K562 (cell line): ENCODE results near the gene ING2. TPM values are rescaled to one million over a fixed set of nuclear protein-coding genes. Genes with fewer than 3 reads are reported as not detected.

ENCODE experiments used
- CBX2 ChIP-seq: fragments of 200-600 bp; sonication (generic); IDR thresholded peaks from one replicate; pipeline ENCODE4 v1.6.1; 2012; ENCODE audit warnings: mild to moderate bottlenecking, low read length, inconsistent platforms; ENCODE audit not compliant: insufficient read depth, poor library complexity, severe bottlenecking
- FOSL1 ChIP-seq: fragments of 200-800 bp; sonication (Bioruptor generic); conservative IDR thresholded peaks from 2 replicates; pipeline ENCODE4 v1.6.1; 2016; ENCODE audit warnings: missing genetic modification characterization, missing compliant biosample characterization
- GMEB1 ChIP-seq: fragments of 250-450 bp; sonication (Bioruptor Pico); IDR thresholded peaks from 2 replicates; pipeline ENCODE4 v1.4.0; 2020; ENCODE audit warnings: mild to moderate bottlenecking
- HOXB6 ChIP-seq: fragments of 250-450 bp; sonication (Bioruptor Pico); IDR thresholded peaks from 2 replicates; pipeline ENCODE4 v1.5.1; 2022; ENCODE audit warnings: mild to moderate bottlenecking, borderline replicate concordance
- JUN ChIP-seq, 2 experiments: sonication (generic) in 1 of 2; formaldehyde crosslinking in 1 of 2; IDR thresholded peaks; 2 replicates each; pipeline versions ENCODE4 v1.6.1 to v1.8.0; 2012 to 2022; ENCODE audit warnings: borderline replicate concordance in 2 of 2, mild to moderate bottlenecking in 2 of 2, improper control_type of control experiment in 1 of 2, low read depth in 1 of 2, low read length in 1 of 2, missing genetic modification reagents in 1 of 2
- MAFG ChIP-seq: fragments of 450-650 bp; conservative IDR thresholded peaks from 2 replicates; pipeline ENCODE4 v1.6.1; 2016; ENCODE audit warnings: missing genetic modification characterization, missing compliant biosample characterization
- PHF21A ChIP-seq: fragments of 450-650 bp; IDR thresholded peaks from 2 replicates; pipeline ENCODE4 v1.6.1; 2017; ENCODE audit warnings: low read depth, borderline replicate concordance
- POLR2A ChIP-seq: fragments of 450-650 bp; conservative IDR thresholded peaks from 2 replicates; pipeline ENCODE4 v1.6.1; 2016
- RBBP5 ChIP-seq: fragments of 200-600 bp; sonication (generic); IDR thresholded peaks from 2 replicates; pipeline ENCODE4 v1.6.1; 2012; ENCODE audit warnings: borderline replicate concordance, mild to moderate bottlenecking, low read length, control low read depth, inconsistent platforms; ENCODE audit not compliant: insufficient read depth, poor library complexity, severe bottlenecking
- TAF1 ChIP-seq: IDR thresholded peaks from 2 replicates; pipeline ENCODE4 v1.6.1; 2011; ENCODE audit warnings: mild to moderate bottlenecking, low read length, moderate library complexity; ENCODE audit not compliant: insufficient read depth, control insufficient read depth, severe bottlenecking; ENCODE audit errors: extremely low read depth
- TFAP4 ChIP-seq: sonication (generic); formaldehyde crosslinking; IDR thresholded peaks from 2 replicates; pipeline ENCODE4 v1.8.0; 2022; ENCODE audit warnings: missing genetic modification reagents, mild to moderate bottlenecking, moderate library complexity, borderline replicate concordance
- ZC3H11A ChIP-seq: IDR thresholded peaks from 2 replicates; pipeline ENCODE4 v1.6.1; 2012; ENCODE audit warnings: low read depth, low read length, improper control_type of control experiment
- ZFPM2 ChIP-seq: fragments of 250-450 bp; sonication (Bioruptor Pico); IDR thresholded peaks from 2 replicates; pipeline ENCODE4 v1.5.1; 2022; ENCODE audit warnings: mild to moderate bottlenecking
- ZNF282 ChIP-seq: sonication (generic); formaldehyde crosslinking; IDR thresholded peaks from 2 replicates; pipeline ENCODE4 v1.8.1; 2023; ENCODE audit warnings: missing genetic modification reagents
- ZNF407 ChIP-seq: fragments of 450-650 bp; IDR thresholded peaks from 2 replicates; pipeline ENCODE4 v1.6.1; 2016; ENCODE audit warnings: low read depth
- ZNF707 ChIP-seq: fragments of 250-450 bp; sonication (Bioruptor Pico); conservative IDR thresholded peaks from 2 replicates; pipeline ENCODE4 v1.8.0; 2022; ENCODE audit warnings: inconsistent platforms, mild to moderate bottlenecking, moderate library complexity
- polyA plus RNA-seq, 8 experiments: library from polyadenylated mRNA; depleted of rRNA in 4 of 8; stranded (reverse) in 5 of 8; unstranded in 3 of 8; fragments of >200 nt; fragmentation: Nextera tagmentation in 2 of 8; fragmentation: Illumina TruSeq in 1 of 8; extraction: Ambion mirVana in 2 of 8; extraction: Trizol in 1 of 8; gene quantifications; 2 replicates each; pipeline versions ENCODE4 v1.2.1 to v1.2.3, GENCODE V29; 2011 to 2014; ENCODE audit warnings: inconsistent platforms in 1 of 8, missing spikeins in 1 of 8
- total RNA-seq, 7 experiments: library from RNA; depleted of rRNA in 6 of 7; stranded (reverse); fragments of >200 nt in 6 of 7; fragmentation: Illumina TruSeq in 2 of 7; extraction: Trizol in 2 of 7; gene quantifications; 2 replicates each; pipeline versions ENCODE4 v1.2.1 to v1.2.3, GENCODE V29; 2011 to 2021; ENCODE audit warnings: low replicate concordance in 1 of 7

ING2 gene
- total and polyA plus RNA-seq, 9 of the 15 experiments (the other 6 are each of a cell fraction or from before 2014, with no cell fraction given): 2.9 to 21.4 (median 12.4) TPM

GRCh38 chr4:183504064-183504929, 561 bp upstream of the ING2 start (continued):
- TF ChIP-seq JUN (IDR thresholded peaks at IDR 0.05; ENCODE audit: borderline replicate concordance, low read depth, low read length) (no peak), JUN (CRISPR knock-in tag; IDR thresholded peaks at IDR 0.05; ENCODE audit: borderline replicate concordance) (peak; percentile 71; the same call in 1 of the 2 replicates), ZNF407 (no peak), ZNF707 (no peak), ZFPM2 (CRISPR knock-in tag) (no peak), FOSL1 (tag) (no peak), ZNF282 (CRISPR knock-in tag) (no peak), GMEB1 (peak; percentile 56), TFAP4 (CRISPR knock-in tag) (peak; percentile 79; the same call in 1 of the 2 replicates), HOXB6 (CRISPR knock-in tag) (no peak), ZC3H11A (no peak), MAFG (tag) (no peak), RBBP5 (peak; percentile 73), POLR2A (peak; percentile 81), CBX2 (no peak), TAF1 (peak; percentile 31), PHF21A (0 out of 2 replicates have a peak, but pooled peaks have one; percentile 25)
